Measurements from ENCODE around the gene BSN.

BSN gene

DNA sequence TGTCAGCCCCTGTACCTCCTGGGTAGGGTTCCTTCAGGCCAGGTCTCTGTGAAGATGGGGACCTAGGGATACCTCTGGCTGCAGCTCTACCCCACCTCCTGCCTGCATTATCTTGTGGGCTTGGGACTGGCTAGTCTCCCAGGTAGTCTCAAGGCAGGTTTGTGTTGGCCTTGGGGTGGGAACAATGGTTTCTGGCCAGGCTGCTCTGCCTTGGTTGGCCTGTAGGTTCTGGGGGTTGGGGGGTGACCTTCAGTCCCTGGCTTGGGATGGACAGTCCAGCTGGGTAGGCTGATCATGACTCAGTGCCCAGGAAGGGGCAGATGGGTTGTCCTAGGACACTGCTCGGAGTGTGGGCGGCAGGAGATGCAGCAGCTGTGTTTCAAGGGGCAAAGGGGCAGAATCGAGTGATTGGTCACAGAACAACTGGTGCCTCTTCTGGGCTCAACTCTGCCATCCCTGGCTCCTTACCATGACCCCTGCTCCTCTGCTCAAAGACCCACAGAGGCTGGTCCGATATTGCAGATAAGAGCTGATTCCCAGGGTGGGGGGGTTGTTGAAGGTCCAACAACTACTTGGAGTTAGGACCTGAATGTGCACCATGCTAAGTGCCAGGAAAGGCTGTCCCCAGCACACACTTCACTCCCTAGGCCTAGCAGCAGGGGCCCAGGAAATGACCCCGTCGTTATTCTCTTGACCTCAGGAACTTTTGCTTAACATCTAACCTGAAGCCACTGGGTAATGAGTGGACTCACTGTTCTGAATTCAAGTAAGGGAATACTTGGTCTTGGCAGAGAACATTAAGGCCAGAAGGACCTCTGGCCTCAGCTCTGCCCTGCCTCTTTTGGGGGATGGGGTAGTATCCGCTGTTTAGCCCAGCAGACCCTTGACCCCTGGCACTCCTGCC is 18.1 kb upstream of the BSN start:
- no peaks in the 10 kb centered on the region for H3K9me3 ChIP-seq
- H3K27ac ChIP-seq = no peak overlapping the region
- peaks cover 19 to 32% (median 29%) of the 10 kb centered on the region in 3 donors for H3K36me3 ChIP-seq
- DNase-seq = no peak
- intact Hi-C loops (cut with DNase I; ENCODE audit: low total_unique reads) = no loop called here
- no peak for TF ChIP-seq CTCF (IDR thresholded peaks at IDR 0.05)
- peaks cover 0 to 16% (median 13%) of the 10 kb centered on the region in 4 donors for H3K4me1 ChIP-seq
- no peaks in the 10 kb centered on the region for H3K27me3 ChIP-seq
- H3K4me3 ChIP-seq = no peak overlapping the region

DNA sequence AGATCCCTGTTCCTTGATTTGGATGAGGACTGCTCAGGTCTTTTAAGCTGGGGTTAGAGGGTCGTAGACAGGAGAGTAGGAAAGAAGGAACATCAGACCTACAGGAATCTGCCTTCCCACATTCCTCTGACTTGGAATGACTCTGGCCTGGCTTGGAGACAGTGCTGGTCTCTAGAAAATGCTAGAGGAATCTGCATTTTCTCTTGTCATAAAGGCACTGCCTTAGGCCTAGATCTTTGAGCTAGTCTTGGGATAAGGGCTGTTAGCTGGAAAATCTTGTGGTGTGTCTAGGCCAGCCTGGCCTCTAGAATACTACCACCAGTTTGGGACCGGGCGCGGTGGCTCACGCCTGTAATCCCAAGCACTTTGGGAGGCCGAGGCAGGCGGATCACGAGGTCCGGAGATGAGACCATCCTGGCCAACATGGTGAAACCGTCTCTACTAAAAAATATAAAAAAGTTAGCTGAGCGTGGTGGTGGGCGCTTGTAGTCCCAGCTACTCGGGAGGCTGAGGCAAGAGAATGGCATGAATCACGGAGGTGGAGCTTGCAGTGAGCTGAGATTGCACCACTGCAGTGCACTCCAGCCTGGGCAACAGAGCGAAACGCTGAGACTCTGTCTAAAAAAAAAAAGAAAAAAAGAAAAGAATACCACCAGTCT is 17.3 kb upstream of the BSN start:
- Histone ChIP-seq H3K27me3 (no peaks in the 10 kb centered on the region), H3K36me3 (peaks cover 12 to 24% (median 21%) of the 10 kb centered on the region in 3 donors), H3K27ac (no peak overlapping the region), H3K4me3 (no peak overlapping the region), H3K9me3 (no peaks in the 10 kb centered on the region), H3K4me1 (peaks cover 0 to 16% (median 13%) of the 10 kb centered on the region in 4 donors)
- intact Hi-C loops (cut with DNase I; ENCODE audit: low total_unique reads) = no loop called here
- no peak for DNase-seq
- no peak for TF ChIP-seq CTCF (IDR thresholded peaks at IDR 0.05)

DNA sequence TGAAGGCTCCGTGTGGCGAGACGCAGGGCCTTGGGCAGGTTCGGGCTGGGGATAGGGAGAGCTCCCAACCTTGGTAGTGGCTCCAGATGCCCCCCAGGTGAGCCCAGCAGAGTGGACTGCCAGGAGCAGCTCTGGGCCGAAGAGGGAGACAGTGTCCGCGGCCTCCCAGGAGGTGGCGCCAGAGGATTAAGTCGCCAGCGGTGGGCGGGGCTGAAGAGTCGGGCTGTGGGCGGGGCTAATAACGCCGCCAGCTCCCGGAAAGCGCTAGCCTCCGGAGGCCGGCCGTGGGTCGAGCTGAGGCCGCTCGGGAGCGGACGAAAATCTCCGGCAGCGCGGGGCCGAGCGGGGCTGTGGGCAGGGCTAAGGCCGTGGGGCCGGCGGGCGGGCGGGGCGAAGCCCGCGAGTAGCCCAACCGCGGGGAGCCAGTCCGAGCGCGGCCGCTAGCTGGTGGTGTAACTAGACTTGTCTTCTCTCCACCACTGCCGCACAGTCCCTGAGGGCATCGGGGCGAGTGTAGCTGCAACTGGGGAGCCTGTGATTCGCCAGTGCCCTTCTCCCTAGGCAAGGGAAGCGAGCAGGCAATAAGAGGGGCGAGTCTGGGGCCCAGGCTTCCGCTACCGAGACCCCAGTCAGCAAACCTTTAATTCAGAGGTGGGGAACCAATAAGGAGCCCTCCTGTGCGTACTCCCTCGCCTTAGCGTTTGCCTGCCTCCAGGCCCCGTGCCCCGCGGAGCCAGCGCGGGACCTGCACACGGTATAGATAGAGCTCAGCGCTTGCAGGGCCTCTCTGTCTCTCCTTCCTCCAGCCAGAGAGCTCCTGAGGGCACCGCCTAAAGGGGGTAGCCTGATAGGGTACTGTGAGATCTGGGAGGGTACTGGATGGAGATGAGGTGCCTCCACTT is 14.4 kb upstream of the BSN start:
- TF ChIP-seq CTCF (IDR thresholded peaks at IDR 0.05) = peak; percentile 92 to 94
- no peaks in the 10 kb centered on the region for H3K27me3 ChIP-seq
- peak; percentile 92 to 97 for DNase-seq
- H3K36me3 ChIP-seq = no peaks in the 10 kb centered on the region
- peak overlapping the region; percentile 81 to 84 for H3K27ac ChIP-seq
- intact Hi-C loops (cut with DNase I; ENCODE audit: low total_unique reads) = loop anchor here (1.0 kb wide), 1 partner anchor 131 kb away; no protein-coding TSS in a partner anchor
- no peaks in the 10 kb centered on the region for H3K9me3 ChIP-seq
- peaks cover 0 to 15% (median 12%) of the 10 kb centered on the region in 4 donors for H3K4me1 ChIP-seq
- peak overlapping the region; percentile 49 to 58 for H3K4me3 ChIP-seq

DNA sequence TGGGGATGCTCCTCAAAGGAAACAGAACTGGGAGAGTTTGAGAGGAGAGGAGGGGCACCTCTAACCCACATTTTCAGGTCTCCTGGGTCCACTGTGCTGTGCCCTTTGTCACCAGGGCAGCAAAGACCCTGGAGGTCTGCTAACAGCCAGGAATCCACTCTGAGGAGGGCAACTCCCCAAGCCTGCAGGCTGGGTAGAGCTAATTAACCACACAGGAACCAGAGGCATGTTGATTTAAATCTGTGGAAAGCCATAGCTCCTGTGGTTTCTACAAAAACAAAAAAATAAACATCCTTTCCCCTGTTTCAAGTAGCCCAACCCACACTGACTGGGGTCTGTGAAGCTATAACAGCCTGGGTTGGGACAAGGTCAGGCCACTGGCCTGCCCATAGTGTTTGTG is 2.2 kb upstream of the BSN start:
- H3K27me3 ChIP-seq = peaks cover 0 to 9% of the 10 kb centered on the region in 2 donors
- peaks cover 3 to 19% (median 17%) of the 10 kb centered on the region in 4 donors for H3K4me1 ChIP-seq
- no peaks in the 10 kb centered on the region for H3K9me3 ChIP-seq
- H3K4me3 ChIP-seq = no peak overlapping the region
- H3K36me3 ChIP-seq = no peaks in the 10 kb centered on the region
- no peak for DNase-seq
- no peak overlapping the region for H3K27ac ChIP-seq
- intact Hi-C loops (cut with DNase I; ENCODE audit: low total_unique reads) = no loop called here
- TF ChIP-seq CTCF (IDR thresholded peaks at IDR 0.05) = no peak

- Histone ChIP-seq H3K27me3 (peaks cover 0 to 6% of the 10 kb centered on the region in 2 donors), H3K36me3 (no peaks in the 10 kb centered on the region), H3K9me3 (no peaks in the 10 kb centered on the region), H3K27ac (no peak overlapping the region), H3K4me3 (peak overlapping the region; percentile 53 to 83), H3K4me1 (peaks cover 3 to 19% (median 17%) of the 10 kb centered on the region in 4 donors)
- intact Hi-C loops (cut with DNase I; ENCODE audit: low total_unique reads) = no loop called here
- TF ChIP-seq CTCF (IDR thresholded peaks at IDR 0.05) = no peak
- DNase-seq = no peak
Observed at GRCh38 chr3:49553324-49553691, 969 bp upstream of the BSN start.

Measured in tibial artery (tissue), 4 donors.